Measurements from ENCODE around the gene CHFR.

GRCh38 chr12:132872975-132873421 is 14.4 kb downstream of the CHFR start:
- TF ChIP-seq CTCF (IDR thresholded peaks at IDR 0.05) (no peak), POLR2AphosphoS5 (IDR thresholded peaks at IDR 0.05) (no peak), EP300 (IDR thresholded peaks at IDR 0.05) (no peak)

All from upper lobe of left lung (tissue), 4 donors.